Measurements from ENCODE around the gene OSBPL6.

Gene OSBPL6

DNA sequence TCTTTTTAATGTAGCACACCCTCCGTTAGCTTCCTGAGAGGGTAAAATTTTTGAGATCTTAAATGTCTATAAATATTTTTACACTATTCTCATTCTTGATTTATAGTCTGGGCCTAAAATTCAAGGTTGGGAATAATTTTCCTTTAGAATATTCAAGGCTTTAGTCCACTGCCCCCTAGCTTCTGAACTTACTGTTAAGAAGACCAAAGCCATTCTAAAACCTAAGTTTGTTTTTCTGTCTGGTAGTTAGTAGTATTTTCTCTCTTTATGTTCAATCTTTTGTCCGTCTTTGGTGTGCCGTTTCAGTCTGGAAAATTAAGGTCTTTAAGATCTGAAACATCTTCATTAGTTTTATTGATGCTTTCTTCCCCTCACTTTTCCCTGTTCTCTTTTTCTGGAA lies 14.5 kb downstream of the OSBPL6 start:
- no peak for TF ChIP-seq POLR2A (IDR thresholded peaks at IDR 0.05; ENCODE audit: low read length)
- peak in 1 of 2 experiments; percentile 6 for DNase-seq

DNA sequence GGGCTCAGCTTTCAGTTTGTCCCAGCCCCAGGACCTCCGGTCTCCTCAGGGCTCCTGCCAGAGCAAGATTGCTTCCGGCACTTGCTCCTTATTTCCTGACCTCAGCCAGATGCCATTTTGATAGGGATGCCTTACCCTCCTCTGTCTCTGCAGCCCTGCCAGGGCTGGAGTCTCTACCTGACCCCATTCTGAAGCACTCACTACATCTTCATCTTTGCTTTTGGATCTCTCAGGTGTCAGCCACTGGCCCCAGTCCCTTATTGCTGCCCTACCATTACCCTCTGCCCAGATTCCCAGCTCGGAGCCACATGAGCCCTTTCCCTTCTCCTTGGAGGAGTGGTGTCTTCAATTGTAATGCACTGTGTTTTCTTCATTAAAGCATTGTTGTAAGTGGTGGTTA lies 17.1 kb downstream of the OSBPL6 start:
- DNase-seq = no peak
- no peak for TF ChIP-seq POLR2A (IDR thresholded peaks at IDR 0.05; ENCODE audit: low read length)
- TF ChIP-seq GATA1 (IDR thresholded peaks at IDR 0.05; ENCODE audit: low read depth, low read length) = no peak

DNA sequence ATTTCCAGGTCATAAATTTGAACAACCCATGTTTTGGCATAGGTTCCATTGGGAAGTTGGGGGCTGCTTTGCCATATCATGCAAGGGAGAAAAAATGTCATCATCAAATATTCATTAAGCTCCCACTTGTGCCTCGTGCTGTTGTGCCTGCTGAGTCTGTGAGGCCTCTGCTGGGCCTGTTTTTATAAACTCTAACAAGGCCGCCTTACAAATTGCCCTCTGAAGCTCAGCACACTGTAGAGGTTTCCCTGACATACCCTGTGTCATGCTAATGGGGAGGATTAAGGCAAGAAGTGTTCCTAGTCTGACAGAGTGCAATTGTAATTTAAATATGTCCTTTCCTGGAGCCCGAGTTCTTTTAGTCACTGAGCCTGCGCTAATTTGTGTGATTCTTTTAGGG lies 17.6 kb downstream of the OSBPL6 start:
- TF ChIP-seq POLR2A (IDR thresholded peaks at IDR 0.05; ENCODE audit: low read length) (no peak), GATA1 (IDR thresholded peaks at IDR 0.05; ENCODE audit: low read depth, low read length) (no peak)
- DNase-seq = no peak

DNA sequence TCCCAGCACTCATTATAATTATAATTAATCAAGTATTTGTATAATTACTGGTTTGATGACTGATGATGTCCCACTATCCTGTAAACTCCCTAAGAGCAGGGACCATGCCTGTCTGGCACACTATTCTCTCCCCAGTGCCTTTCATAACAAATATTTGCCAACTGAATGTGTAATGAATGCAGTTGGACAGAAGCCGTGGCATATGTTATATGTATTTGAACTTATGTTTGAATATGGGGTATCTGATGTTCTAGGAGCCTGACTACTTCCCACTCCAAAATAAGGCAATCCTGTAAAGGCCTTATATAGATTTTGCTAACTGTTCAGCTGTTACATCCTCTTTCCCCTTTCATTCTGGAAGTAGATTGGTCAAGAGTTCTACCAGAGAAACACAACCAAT lies 19.7 kb downstream of the OSBPL6 start:
- no peak for DNase-seq
- no peak for TF ChIP-seq POLR2A (IDR thresholded peaks at IDR 0.05; ENCODE audit: low read length)
- no peak for TF ChIP-seq GATA1 (IDR thresholded peaks at IDR 0.05; ENCODE audit: low read depth, low read length)

DNA sequence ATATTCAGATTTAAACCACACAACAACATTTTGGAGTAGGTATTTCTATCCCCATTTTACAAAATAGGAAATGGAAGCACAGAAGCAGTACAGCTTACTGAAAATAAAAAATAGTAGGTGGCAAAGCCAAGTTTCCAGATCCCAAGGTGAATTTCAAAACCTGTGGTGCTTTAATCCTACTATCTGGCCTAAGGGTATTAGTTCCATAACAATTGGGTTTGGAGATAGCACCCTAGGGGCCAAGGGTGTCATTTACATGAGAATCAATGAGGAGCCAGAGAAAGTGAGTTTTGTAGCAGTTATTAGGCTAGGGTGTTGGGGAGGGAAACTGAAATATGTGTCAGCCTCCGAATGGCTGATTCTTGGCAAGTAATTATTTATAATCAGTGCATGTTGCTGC lies 24.9 kb downstream of the OSBPL6 start:
- DNase-seq = no peak
- no peak for TF ChIP-seq POLR2A (IDR thresholded peaks at IDR 0.05; ENCODE audit: low read length)

DNA sequence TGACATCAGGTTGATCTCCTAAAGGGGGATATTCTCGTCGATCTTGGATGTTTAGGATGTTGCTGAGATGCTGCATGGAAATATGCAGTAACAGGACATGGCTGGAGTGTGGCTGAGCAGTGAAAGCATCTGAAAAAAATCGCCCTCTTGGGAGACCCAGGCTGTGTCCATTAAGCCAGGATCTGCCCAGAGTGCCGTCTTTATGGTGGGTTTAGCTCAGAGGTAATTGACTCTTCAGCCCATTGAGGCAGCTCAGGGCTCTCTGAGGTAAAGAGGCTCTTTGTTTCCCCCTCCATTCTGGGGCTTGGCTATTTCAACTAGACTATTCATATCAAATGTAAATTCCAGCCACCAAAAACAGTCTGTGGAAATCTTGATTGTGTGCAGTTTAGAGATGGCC lies 26.5 kb downstream of the OSBPL6 start:
- DNase-seq = no peak
- TF ChIP-seq POLR2A (IDR thresholded peaks at IDR 0.05; ENCODE audit: low read length) (no peak), GATA1 (IDR thresholded peaks at IDR 0.05; ENCODE audit: low read depth, low read length) (no peak)

DNA sequence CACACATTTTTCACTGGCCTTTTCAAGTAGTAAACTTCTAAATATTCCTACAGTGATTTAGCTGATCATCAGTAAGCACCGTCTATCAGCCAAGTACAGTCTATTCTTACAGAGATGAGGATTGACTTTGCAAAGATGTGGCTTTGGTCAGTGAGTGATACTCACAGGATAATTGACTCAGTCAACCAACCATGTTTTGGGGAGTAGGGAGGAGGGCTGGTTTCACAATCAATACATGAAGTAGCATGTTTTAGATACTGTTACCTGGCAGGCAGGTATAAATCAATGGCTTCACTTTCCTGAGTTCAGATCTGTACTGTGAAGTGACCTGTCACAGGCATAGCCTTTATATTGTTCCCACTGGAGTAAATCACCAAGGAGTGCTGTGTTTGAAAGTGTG lies 27.2 kb downstream of the OSBPL6 start:
- DNase-seq = no peak
- TF ChIP-seq GATA1 (IDR thresholded peaks at IDR 0.05; ENCODE audit: low read depth, low read length) (no peak), POLR2A (IDR thresholded peaks at IDR 0.05; ENCODE audit: low read length) (no peak)

DNA sequence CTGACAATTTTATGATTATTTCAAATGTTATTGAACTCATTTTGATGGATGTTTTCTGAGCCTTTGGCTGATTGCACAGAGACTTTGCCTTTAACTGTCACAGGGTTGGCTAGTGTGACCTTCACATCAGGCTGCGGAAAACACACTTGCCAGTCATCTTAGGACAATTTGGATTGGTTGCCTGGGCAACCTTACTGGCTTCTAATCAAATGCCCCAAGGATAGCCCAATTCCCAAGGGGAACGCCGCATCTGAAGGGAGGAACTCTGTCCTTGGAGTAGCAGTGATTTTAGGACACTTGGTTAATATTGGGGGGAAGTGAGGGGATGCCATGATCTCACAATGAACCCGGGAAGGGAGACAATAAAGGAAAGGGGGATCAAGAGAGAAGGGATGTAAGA lies 29.5 kb downstream of the OSBPL6 start:
- DNase-seq = no peak
- no peak for TF ChIP-seq GATA1 (IDR thresholded peaks at IDR 0.05; ENCODE audit: low read depth, low read length)

DNA sequence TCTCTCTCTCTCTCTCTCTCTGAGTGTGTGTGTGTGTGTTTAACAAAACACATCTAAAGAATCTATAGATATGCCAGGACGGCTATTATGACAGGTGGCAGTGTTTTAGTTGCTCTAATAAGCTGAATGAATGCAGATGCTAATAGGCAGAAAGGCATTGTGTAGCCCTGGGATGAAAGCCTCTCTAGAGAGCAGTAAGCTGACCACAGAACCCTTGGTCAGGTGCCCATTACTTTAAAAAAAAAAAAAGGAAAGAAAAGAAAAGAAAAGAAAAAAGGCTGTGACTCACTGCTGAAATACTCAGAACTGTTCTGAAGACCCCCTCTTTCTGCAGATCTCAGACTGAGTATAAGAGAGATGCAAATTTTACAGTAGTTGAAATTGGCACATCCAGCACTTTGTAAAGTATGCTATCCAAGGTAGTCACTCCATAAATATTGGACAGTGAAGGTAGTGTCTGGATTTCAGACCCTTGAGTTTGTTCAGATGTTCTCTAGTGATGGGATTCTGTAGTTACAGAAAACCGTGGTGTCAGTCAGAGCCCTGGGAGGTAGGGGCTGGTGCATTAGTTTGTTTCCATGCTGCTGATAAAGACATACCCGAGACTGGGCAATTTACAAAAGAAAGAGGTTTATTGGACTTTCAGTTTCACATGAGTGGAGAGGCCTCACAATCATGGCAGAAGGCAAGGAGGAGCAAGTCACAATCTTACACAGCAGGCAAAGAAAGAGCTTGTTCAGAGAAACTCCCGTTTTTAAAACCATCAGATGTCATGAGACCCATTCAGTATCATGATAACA lies 30.9 kb downstream of the OSBPL6 start:
- DNase-seq = peak in 1 of 2 experiments; percentile 5

DNA sequence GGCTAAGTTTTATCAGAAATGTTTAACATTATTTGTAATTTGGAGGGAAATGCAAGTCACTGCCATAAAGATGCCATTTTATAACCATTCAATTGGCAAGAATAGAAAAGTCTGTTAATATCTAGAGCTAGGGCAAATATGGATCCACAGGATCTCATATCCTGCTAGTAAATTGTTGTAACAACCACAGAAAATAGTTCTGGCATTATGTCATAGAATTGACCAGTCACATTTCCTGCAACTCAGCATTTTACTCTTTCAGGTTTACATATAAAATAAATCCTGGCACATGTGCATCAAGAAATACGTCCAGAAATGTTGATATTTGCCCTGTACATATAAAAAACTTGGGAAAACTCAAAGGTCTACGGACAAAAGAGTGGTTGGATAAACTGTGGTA lies 32.9 kb downstream of the OSBPL6 start:
- TF ChIP-seq POLR2A (IDR thresholded peaks at IDR 0.05; ENCODE audit: low read length) (no peak), GATA1 (IDR thresholded peaks at IDR 0.05; ENCODE audit: low read depth, low read length) (no peak)
- DNase-seq = no peak

More for the DNA sequence above, 30.9 kb downstream of the OSBPL6 start:
- TF ChIP-seq GATA1 (IDR thresholded peaks at IDR 0.05; ENCODE audit: low read depth, low read length) (no peak), POLR2A (IDR thresholded peaks at IDR 0.05; ENCODE audit: low read length) (no peak)

DNA sequence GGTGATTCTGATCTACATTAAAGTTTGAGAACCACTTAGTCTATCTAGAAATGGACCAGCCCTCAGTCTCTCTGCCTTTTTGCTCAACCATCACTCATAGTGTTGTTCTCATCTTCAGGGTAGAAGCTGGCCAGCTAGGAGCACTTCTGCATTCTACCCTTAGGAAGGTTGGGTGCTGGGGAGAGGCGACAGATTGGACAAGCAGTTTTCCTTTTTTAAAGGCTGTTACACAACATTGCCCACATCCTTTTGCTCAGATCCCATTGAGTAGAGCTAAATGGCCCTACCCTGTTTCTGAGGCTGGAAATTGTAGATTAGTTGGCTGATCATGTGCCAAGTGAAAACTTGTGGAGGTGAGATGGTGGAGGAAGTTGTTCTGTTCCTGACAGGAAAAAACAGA lies 35.6 kb downstream of the OSBPL6 start:
- no peak for DNase-seq
- no peak for TF ChIP-seq POLR2A (IDR thresholded peaks at IDR 0.05; ENCODE audit: low read length)
- TF ChIP-seq GATA1 (IDR thresholded peaks at IDR 0.05; ENCODE audit: low read depth, low read length) = no peak

DNA sequence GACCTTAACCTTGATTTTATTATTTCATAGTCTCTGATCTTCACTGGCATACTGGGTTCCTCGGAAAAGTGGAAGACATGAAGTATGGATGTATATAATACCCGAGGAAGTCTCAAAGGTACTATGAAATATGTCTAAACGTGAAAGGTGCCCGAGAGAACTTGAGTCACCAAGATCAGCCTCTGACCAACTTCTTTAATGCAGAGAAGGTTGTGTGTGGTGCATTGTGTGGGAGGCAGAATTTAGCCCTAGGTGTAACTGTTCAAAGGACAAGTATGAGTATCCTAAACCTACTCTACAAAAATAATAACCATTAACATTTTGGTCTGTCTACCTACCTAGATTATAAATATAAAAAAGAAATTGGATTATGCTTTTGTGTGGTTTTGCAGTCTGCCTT lies 36.1 kb downstream of the OSBPL6 start:
- TF ChIP-seq GATA1 (IDR thresholded peaks at IDR 0.05; ENCODE audit: low read depth, low read length) (no peak), POLR2A (IDR thresholded peaks at IDR 0.05; ENCODE audit: low read length) (no peak)
- DNase-seq = no peak

DNA sequence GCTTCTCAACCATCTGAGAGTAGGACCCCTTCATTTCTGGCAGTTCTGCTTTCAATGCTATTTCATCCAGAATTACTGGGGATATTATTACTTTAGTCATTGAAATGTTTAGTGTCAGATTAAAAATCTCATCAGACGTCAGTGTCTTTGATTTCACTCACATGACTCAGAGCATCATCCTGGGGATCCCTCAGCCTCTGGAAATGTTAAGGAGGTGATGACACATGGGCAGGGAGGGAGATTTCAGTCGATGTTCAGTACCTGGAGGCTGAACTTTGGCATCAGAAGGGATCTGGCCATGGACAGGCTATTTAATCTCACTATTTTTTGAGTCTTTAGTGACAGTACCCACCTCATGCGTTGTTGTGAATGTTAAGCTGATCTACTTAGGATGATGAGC lies 39.1 kb downstream of the OSBPL6 start:
- DNase-seq = no peak
- TF ChIP-seq GATA1 (IDR thresholded peaks at IDR 0.05; ENCODE audit: low read depth, low read length) = no peak
- no peak for TF ChIP-seq POLR2A (IDR thresholded peaks at IDR 0.05; ENCODE audit: low read length)

DNA sequence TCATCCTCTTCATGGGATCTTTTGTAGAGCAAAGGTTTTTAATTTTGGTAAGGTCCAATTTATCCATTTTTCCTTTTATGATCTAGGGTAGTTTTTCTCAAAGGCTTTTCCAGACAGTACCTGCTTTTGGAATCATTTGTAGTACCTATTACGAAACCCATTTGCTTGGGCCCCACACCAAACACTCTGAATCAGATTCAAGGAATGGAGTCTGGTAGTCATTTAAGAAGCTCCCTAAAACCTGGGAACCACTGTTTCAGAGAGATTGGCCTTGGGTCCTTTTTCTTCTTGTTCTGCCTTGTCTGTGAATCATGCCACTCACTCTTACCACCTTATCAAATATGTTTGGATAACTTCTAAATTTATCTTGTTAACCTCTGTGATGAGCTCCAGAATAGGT lies 40.3 kb downstream of the OSBPL6 start:
- no peak for TF ChIP-seq POLR2A (IDR thresholded peaks at IDR 0.05; ENCODE audit: low read length)
- no peak for TF ChIP-seq GATA1 (IDR thresholded peaks at IDR 0.05; ENCODE audit: low read depth, low read length)
- DNase-seq = no peak

DNA sequence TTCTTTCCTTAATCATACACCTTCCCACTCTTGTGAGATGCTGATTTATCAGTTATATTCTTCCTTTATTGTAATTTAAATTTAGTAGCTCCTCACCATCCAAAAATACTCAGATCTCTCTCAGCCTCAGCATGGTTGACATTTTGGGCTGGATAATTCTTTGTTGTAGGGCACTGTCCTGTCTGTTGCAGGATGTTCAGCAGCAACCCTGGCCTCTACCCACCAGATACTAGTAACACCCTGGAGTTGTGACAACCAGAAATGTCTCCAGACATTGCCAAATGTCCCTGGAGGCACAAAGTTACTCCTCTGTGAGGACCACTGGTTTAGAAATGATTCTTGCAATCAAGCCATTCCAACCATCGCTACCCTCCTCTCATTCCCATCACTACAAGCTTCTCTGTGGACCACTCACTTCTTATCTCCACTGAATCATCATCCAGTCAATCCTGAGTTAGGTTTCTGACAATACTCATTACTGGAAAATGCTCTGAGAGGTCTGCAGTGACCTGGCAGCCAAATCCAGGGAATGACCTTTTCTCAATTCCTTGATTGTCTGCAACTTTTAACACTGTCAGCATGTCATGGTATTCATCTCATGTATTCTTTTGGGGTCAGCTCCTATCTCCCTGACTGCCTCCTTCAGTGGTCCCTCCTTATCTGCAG lies 43.3 kb downstream of the OSBPL6 start:
- TF ChIP-seq POLR2A (IDR thresholded peaks at IDR 0.05; ENCODE audit: low read length) (no peak), GATA1 (IDR thresholded peaks at IDR 0.05; ENCODE audit: low read depth, low read length) (no peak)
- DNase-seq = no peak
